ENCODE measurements around the gene ANKRD63. TPM values are rescaled to one million over a fixed set of nuclear protein-coding genes. Genes with fewer than 3 reads are reported as not detected.

ANKRD63 gene
- total RNA-seq, 1 donor from 2014 or later: not detected

DNA sequence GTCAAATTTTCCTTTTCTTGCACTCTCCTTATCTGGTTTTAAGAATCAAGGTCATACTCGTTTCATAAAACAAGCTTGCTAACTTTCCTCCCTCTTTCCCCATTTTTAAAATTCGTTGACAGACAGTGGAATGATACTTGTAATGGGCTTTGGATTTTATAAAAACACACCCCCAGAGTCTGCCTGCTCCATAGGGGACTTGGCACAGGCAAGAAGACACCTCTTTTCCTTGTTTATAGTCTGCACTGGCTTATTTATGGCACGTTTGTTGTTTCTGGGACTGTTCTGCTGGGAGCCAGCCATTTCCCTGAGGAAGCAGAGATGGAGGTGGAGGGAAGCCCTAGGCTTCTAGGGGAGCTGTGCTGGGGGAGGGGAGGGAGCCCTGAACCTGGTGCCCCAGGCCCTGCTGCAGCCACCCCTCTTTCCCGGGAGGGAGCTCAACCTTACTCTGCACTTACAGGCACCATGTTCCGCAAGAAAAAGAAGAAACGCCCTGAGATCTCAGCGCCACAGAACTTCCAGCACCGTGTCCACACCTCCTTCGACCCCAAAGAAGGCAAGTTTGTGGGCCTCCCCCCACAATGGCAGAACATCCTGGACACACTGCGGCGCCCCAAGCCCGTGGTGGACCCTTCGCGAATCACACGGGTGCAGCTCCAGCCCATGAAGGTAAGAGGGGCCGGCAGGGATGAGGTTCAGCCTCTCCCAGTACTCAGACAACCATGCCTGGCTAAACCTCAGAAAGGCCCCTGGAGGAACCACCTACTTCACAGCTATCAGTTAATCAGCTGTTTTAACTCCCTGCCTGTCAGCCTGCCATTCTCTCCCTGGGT lies 18.3 kb downstream of the ANKRD63 start:
- Histone ChIP-seq H3K27me3 (ENCODE audit: control insufficient read depth, insufficient read depth, low read length) (no peaks in the 10 kb centered on the region), H3K36me3 (ENCODE audit: control insufficient read depth, insufficient read depth, low read length) (no peaks in the 10 kb centered on the region), H3K4me3 (ENCODE audit: low read depth, low read length) (no peak overlapping the region)
- DNase-seq (ENCODE audit: low read depth): no peak
- TF ChIP-seq, protein P1, sequence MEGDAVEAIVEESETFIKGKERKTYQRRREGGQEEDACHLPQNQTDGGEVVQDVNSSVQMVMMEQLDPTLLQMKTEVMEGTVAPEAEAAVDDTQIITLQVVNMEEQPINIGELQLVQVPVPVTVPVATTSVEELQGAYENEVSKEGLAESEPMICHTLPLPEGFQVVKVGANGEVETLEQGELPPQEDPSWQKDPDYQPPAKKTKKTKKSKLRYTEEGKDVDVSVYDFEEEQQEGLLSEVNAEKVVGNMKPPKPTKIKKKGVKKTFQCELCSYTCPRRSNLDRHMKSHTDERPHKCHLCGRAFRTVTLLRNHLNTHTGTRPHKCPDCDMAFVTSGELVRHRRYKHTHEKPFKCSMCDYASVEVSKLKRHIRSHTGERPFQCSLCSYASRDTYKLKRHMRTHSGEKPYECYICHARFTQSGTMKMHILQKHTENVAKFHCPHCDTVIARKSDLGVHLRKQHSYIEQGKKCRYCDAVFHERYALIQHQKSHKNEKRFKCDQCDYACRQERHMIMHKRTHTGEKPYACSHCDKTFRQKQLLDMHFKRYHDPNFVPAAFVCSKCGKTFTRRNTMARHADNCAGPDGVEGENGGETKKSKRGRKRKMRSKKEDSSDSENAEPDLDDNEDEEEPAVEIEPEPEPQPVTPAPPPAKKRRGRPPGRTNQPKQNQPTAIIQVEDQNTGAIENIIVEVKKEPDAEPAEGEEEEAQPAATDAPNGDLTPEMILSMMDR (IDR thresholded peaks at IDR 0.05; ENCODE audit: insufficient read depth, low read length, poor library complexity, severe bottlenecking): no peak

DNA sequence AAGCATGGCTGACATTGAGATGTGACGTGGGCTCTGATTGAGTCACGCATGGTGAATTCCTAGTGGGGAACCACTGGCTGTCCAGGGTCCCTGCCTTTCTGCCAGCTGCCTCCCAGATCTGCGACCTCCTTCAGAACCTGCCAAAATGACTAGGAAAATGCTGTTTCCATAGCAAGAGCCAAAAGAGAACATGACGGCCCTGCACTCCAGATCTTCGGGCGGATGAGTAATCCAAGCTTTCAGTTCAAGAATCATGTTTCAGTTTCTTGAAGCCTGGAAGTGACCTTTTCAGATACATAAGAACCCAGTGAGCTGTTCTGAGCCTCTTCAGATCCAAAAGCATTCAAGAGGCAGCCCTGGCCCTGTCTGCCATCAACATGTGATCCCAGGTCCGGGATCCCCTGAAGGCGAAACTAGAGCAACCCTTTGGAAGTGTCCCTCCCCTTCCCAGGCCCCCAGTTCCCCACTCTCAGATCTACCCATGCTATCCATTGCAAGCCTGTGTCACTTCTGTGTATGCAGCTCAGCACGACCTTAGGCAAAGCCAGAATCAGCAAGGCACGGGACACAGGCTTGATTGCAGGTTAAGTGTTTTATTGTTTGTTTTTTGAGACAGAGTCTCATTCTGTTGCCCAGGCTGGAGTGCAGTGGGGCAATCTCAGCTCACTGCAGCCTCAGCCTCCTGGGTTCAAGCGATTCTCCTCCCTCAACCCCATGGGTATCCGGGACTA lies 19.7 kb downstream of the ANKRD63 start:
- no peak for DNase-seq (ENCODE audit: low read depth)
- TF ChIP-seq, protein P1 (IDR thresholded peaks at IDR 0.05; ENCODE audit: insufficient read depth, low read length, poor library complexity, severe bottlenecking): no peak
- Histone ChIP-seq H3K27me3 (ENCODE audit: control insufficient read depth, insufficient read depth, low read length) (no peaks in the 10 kb centered on the region), H3K4me3 (ENCODE audit: low read depth, low read length) (no peak overlapping the region), H3K36me3 (ENCODE audit: control insufficient read depth, insufficient read depth, low read length) (no peaks in the 10 kb centered on the region)

DNA sequence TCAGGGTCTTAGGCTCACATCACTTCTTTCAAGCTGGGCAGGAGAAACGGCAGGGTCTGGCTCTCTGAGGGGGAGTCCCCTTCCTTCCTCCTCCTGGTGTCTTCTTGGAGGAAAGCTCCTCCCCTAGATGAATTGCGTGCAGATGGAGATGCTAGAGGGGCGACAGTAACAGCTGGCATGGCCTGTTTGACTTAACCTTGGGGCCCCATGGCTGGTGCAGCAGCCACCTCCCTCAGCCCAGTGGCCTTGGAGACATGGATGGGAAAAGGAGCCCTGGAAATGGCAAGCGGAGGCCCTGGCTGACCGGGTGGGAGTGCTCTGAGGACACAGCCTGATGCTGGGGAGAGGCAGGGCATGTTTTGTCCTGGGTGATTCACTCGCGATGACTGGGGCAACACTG lies 23.8 kb downstream of the ANKRD63 start:
- no peaks in the 10 kb centered on the region for H3K36me3 ChIP-seq (ENCODE audit: control insufficient read depth, insufficient read depth, low read length)

DNA sequence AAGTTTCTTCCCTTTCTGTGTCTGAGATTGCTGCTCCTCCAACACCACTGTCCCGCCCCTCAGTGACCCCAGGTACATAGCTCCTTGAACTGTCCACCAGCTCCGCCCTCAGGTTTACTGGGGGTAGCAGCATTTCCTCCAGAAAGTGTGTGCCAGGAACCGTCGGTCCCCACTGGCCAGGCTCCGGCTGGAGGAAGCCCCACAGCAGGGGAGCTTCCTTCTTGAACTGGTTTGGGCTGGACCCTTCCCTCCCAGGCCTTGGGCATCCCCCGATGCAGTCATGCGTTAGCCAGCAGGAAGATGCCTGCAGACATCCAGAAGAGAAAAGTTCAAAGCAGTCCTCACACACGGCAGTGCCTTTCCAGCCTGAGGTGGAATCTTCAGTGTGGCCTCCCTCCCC lies 24.3 kb downstream of the ANKRD63 start:
- Histone ChIP-seq H3K36me3 (ENCODE audit: control insufficient read depth, insufficient read depth, low read length) (no peaks in the 10 kb centered on the region), H3K27me3 (ENCODE audit: control insufficient read depth, insufficient read depth, low read length) (peaks cover 10% of the 10 kb centered on the region), H3K4me3 (ENCODE audit: low read depth, low read length) (no peak overlapping the region)
- TF ChIP-seq, protein P1 (IDR thresholded peaks at IDR 0.05; ENCODE audit: insufficient read depth, low read length, poor library complexity, severe bottlenecking): no peak
- no peak for DNase-seq (ENCODE audit: low read depth)

More for the DNA sequence above, 23.8 kb downstream of the ANKRD63 start:
- H3K27me3 ChIP-seq (ENCODE audit: control insufficient read depth, insufficient read depth, low read length): peaks cover 6% of the 10 kb centered on the region
- DNase-seq (ENCODE audit: low read depth): no peak
- H3K4me3 ChIP-seq (ENCODE audit: low read depth, low read length): no peak overlapping the region
- TF ChIP-seq, protein P1 (IDR thresholded peaks at IDR 0.05; ENCODE audit: insufficient read depth, low read length, poor library complexity, severe bottlenecking): no peak

DNA sequence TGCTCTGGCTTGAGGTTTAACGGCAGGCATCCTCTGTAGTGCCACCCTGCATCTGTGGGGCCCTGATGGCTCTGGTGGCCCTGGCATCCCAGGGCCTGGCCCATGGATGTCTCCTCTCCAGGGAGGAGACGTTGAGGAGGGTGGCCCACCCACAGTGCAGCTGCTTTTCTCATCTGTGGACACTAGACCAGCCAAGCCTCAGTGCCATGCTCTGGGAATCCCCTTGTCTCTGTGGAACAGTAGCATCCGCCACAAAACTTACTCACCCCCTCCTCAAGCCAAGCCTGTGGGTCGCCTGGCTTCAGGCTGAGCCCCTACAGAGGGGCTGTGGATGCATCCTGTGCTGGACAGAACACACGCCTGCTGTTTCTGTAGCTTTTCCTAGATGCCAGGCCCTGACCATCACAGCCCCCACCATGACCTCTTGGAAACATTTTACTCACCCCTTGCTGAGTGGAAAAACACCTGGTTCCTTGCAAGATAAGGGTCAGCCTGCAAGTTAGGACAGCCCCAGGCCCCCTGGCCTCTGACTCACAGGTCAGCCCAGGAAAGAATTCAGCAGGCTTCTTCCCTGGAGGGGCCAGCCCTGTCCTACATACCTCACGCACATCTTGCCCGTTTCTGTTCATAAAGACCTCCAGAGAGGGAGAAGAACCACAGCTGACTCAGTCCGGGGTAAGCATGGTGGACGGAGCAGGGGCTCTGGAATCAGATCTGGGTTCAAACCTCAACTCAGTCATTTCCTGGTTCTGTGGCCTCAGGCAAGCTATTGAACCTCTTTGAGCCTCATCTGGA lies 25.0 kb downstream of the ANKRD63 start:
- DNase-seq (ENCODE audit: low read depth): no peak
- peaks cover 17% of the 10 kb centered on the region for H3K27me3 ChIP-seq (ENCODE audit: control insufficient read depth, insufficient read depth, low read length)
- TF ChIP-seq, protein P1 (IDR thresholded peaks at IDR 0.05; ENCODE audit: insufficient read depth, low read length, poor library complexity, severe bottlenecking): no peak
- no peak overlapping the region for H3K4me3 ChIP-seq (ENCODE audit: low read depth, low read length)
- no peaks in the 10 kb centered on the region for H3K36me3 ChIP-seq (ENCODE audit: control insufficient read depth, insufficient read depth, low read length)

All from kidney epithelial cell (primary cell).